ENCODE results near the gene CLEC4G.

CLEC4G gene

GRCh38 chr19:7739211-7739755, 7.4 kb upstream of the CLEC4G start:
- no peak overlapping the region for H3K27ac ChIP-seq (ENCODE audit: low read depth, low read length)
- no peak overlapping the region for H3K9ac ChIP-seq (ENCODE audit: low read length)
- H4K20me1 ChIP-seq (ENCODE audit: low read depth, low read length): no peaks in the 10 kb centered on the region
- no peaks in the 10 kb centered on the region for H3K36me3 ChIP-seq (ENCODE audit: low read length)
- no peaks in the 10 kb centered on the region for H3F3A ChIP-seq (ENCODE audit: insufficient read depth)
- no peaks in the 10 kb centered on the region for H3K9me3 ChIP-seq (ENCODE audit: insufficient read depth, low read length)
- H2AFZ ChIP-seq (ENCODE audit: low read depth, low read length, severe bottlenecking): no peak overlapping the region
- no peaks in the 10 kb centered on the region for H3K79me2 ChIP-seq (ENCODE audit: insufficient read depth, low read length)
- no peak overlapping the region for H3K4me3 ChIP-seq (ENCODE audit: insufficient read depth, low read length, poor library complexity, severe bottlenecking)
- no peaks in the 10 kb centered on the region for H3K27me3 ChIP-seq (ENCODE audit: low read length)
- H3K4me2 ChIP-seq (ENCODE audit: low read depth, low read length, poor library complexity, severe bottlenecking): no peak overlapping the region
- TF ChIP-seq CTCF (IDR thresholded peaks at IDR 0.05; ENCODE audit: insufficient read depth, low read length, poor library complexity, severe bottlenecking) (no peak), EZH2phosphoT487 (conservative IDR thresholded peaks at IDR 0.05; ENCODE audit: low read length) (no peak)
- no peaks in the 10 kb centered on the region for H3K9me2 ChIP-seq (replicated peaks; ENCODE audit: insufficient read depth, low read length)

- H3K79me2 ChIP-seq (ENCODE audit: insufficient read depth, low read length): no peaks in the 10 kb centered on the region
- no peaks in the 10 kb centered on the region for H3F3A ChIP-seq (ENCODE audit: insufficient read depth)
- H3K9me3 ChIP-seq (ENCODE audit: insufficient read depth, low read length): no peaks in the 10 kb centered on the region
- no peak overlapping the region for H3K4me3 ChIP-seq (ENCODE audit: insufficient read depth, low read length, poor library complexity, severe bottlenecking)
- no peaks in the 10 kb centered on the region for H4K20me1 ChIP-seq (ENCODE audit: low read depth, low read length)
- no peaks in the 10 kb centered on the region for H3K36me3 ChIP-seq (ENCODE audit: low read length)
- TF ChIP-seq EZH2phosphoT487 (conservative IDR thresholded peaks at IDR 0.05; ENCODE audit: low read length): no peak
- TF ChIP-seq CTCF (IDR thresholded peaks at IDR 0.05; ENCODE audit: insufficient read depth, low read length, poor library complexity, severe bottlenecking): no peak
- H3K27me3 ChIP-seq (ENCODE audit: low read length): no peaks in the 10 kb centered on the region
- H3K9me2 ChIP-seq (replicated peaks; ENCODE audit: insufficient read depth, low read length): no peaks in the 10 kb centered on the region
- no peak overlapping the region for H3K27ac ChIP-seq (ENCODE audit: low read depth, low read length)
- no peak overlapping the region for H2AFZ ChIP-seq (ENCODE audit: low read depth, low read length, severe bottlenecking)
- H3K4me2 ChIP-seq (ENCODE audit: low read depth, low read length, poor library complexity, severe bottlenecking): no peak overlapping the region
- H3K9ac ChIP-seq (ENCODE audit: low read length): no peak overlapping the region
Observed at GRCh38 chr19:7738023-7738422, 6.1 kb upstream of the CLEC4G start.

- H3K79me2 ChIP-seq (ENCODE audit: insufficient read depth, low read length): no peaks in the 10 kb centered on the region
- no peaks in the 10 kb centered on the region for H3K36me3 ChIP-seq (ENCODE audit: low read length)
- H3K4me2 ChIP-seq (ENCODE audit: low read depth, low read length, poor library complexity, severe bottlenecking): no peak overlapping the region
- H2AFZ ChIP-seq (ENCODE audit: low read depth, low read length, severe bottlenecking): no peak overlapping the region
- no peaks in the 10 kb centered on the region for H3K9me3 ChIP-seq (ENCODE audit: insufficient read depth, low read length)
- no peaks in the 10 kb centered on the region for H3F3A ChIP-seq (ENCODE audit: insufficient read depth)
- TF ChIP-seq EZH2phosphoT487 (conservative IDR thresholded peaks at IDR 0.05; ENCODE audit: low read length) (no peak), CTCF (IDR thresholded peaks at IDR 0.05; ENCODE audit: insufficient read depth, low read length, poor library complexity, severe bottlenecking) (no peak)
- no peaks in the 10 kb centered on the region for H3K27me3 ChIP-seq (ENCODE audit: low read length)
- H3K27ac ChIP-seq (ENCODE audit: low read depth, low read length): no peak overlapping the region
- no peak overlapping the region for H3K4me3 ChIP-seq (ENCODE audit: insufficient read depth, low read length, poor library complexity, severe bottlenecking)
- no peak overlapping the region for H3K9ac ChIP-seq (ENCODE audit: low read length)
- H3K9me2 ChIP-seq (replicated peaks; ENCODE audit: insufficient read depth, low read length): no peaks in the 10 kb centered on the region
- no peaks in the 10 kb centered on the region for H4K20me1 ChIP-seq (ENCODE audit: low read depth, low read length)
Observed at GRCh38 chr19:7737215-7737614, 5.3 kb upstream of the CLEC4G start.

All from SU-DHL-6 (cell line).